D341Med (cell line): ENCODE measurements around the gene MYMX.

Source experiments
- DNase-seq: peaks from one replicate; pipeline ENCODE4 v3.0.0; 2012; ENCODE audit warnings: low spot score

The MYMX gene

DNA sequence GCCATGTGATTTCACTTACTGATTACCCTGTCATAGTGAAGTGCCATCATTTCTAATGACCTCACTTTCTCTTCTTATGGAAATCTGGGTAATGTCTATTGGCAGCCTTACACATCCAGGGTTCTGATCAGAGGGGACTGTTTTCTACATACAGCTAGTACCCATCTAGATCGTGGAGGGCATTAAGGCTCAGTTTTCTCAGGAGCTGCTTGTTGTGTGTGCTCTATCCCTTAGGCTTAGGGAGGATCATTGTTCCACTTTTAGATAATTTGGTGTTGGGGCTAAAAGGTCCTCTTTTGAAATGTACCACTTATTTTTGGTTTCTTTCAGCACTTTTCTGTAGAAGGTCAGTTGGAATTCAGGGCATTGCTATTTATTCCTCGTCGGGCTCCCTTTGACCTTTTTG, 34.0 kb downstream of the MYMX start:
- DNase-seq, result no peak

DNA sequence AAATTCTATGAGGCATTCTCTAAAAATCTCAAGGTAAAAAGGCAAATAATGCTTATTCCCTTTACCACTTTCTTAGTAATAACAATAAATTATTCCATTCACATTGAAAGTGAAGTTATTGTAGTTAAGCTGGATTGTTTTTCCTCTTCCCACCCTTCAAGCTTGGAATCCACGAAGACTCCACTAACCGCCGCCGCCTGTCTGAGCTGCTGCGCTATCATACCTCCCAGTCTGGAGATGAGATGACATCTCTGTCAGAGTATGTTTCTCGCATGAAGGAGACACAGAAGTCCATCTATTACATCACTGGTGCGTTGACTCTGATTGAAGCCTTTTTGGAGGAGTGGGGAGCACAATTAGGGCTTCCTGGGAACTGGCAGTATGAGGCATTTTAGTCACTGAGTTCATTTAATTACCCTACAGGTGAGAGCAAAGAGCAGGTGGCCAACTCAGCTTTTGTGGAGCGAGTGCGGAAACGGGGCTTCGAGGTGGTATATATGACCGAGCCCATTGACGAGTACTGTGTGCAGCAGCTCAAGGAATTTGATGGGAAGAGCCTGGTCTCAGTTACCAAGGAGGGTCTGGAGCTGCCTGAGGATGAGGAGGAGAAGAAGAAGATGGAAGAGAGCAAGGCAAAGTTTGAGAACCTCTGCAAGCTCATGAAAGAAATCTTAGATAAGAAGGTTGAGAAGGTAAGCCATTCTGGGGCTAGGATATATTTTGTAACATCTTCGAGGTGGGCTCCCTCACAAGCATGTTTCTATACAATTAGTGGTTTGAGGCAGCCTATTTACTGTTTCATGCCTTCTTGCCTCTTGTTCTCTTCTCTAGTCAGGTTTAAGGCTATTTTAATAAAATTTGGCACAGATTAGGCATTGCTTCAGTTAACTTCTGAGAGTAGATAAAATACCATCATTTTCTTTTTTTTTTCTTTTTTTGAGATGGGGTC, 35.1 kb downstream of the MYMX start:
- DNase-seq, result no peak

DNA sequence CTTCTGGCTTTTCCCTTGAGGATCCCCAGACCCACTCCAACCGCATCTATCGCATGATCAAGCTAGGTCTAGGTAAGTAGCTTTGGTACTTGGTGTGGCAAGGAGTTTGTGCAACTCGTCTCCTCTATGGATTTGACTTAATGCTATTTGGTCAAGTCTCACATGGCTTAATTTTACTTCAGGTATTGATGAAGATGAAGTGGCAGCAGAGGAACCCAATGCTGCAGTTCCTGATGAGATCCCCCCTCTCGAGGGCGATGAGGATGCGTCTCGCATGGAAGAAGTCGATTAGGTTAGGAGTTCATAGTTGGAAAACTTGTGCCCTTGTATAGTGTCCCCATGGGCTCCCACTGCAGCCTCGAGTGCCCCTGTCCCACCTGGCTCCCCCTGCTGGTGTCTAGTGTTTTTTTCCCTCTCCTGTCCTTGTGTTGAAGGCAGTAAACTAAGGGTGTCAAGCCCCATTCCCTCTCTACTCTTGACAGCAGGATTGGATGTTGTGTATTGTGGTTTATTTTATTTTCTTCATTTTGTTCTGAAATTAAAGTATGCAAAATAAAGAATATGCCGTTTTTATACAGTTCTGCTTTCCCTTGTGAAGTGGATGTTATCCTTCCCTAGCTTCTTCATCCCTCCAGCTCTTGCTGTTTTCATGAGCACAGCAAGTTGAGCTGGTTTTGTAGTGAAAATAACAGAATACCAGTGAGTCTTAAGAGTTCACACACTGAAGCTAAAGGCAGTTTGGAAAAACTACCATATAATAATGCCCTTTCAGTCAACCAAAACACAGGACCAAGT, 36.8 kb downstream of the MYMX start:
- no peak for DNase-seq

DNA sequence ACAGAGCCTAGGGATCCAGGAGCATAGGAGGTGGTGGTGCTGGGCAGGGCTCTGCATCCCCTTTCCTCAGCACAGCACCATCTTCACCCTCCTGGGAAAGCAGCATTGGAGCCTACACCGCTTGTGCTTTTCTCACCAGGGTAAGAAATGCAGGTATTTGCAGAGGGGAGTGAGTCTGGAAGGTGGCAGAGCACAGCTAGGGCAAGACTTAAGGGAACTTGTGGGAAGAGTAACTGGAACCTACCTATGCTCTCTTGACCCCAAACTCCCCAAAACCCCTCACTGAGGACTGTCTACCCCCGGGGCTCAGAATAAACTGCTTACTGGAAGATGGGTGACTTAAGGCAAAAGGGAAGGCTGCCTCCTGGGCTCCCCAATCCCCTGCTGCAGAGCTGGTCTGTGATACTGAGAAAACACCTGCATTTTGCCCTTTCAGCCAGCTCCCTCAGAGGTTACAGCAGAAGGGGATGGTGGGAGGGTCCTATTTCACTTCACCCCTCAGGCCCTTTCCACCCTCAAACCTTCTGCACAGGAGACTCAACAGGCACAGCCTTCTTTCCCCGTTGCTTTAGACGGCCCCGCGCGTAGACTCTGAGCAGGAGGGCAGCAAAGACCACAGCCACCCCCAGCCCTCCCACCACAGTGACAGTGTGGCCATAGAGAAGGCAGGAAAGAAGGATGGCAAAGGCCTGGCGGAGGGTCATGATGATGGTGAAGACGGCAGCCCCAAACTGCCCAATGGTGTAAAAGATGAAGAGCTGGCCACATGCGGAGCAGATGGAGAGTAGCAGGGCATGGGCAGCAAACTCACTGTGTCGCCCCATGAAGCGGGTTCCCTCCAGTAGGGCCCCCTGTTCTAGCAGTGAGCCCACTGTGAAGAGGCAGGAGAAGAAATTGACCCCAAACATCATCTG, 37.7 kb downstream of the MYMX start:
- DNase-seq, result no peak

DNA sequence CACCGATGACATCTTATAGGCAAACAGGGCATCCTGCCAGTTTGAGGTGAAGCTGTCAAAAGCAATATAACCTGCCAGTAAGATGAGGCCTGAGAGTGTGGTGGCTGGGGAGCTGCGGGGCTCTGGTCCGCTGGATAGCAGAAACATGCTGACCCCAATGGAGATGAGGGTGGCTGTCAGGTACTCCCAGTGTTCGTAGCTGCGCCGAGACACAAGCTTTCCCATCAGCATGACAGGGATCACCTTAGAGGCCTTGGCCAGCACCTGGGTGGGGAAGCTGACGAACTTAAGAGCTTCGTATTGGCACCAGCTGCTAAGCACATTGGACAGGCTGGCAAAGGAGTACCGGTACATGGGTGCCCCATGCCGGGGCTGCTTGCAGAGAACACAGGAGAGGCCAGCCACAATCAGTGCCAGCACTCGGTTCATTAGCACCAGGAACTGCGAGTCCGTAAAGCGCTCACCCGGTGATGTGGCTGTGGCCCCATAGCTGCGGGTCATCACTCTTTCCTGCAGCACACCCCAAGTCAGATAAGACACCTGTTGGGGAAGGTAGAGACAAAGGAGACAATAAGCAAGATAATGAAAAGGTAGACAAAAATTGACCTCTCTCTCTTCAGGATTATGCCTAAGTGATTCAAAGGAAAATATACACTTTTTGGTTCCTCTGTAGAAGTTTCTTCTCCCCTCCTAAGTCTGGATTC, 38.5 kb downstream of the MYMX start:
- no peak for DNase-seq

DNA sequence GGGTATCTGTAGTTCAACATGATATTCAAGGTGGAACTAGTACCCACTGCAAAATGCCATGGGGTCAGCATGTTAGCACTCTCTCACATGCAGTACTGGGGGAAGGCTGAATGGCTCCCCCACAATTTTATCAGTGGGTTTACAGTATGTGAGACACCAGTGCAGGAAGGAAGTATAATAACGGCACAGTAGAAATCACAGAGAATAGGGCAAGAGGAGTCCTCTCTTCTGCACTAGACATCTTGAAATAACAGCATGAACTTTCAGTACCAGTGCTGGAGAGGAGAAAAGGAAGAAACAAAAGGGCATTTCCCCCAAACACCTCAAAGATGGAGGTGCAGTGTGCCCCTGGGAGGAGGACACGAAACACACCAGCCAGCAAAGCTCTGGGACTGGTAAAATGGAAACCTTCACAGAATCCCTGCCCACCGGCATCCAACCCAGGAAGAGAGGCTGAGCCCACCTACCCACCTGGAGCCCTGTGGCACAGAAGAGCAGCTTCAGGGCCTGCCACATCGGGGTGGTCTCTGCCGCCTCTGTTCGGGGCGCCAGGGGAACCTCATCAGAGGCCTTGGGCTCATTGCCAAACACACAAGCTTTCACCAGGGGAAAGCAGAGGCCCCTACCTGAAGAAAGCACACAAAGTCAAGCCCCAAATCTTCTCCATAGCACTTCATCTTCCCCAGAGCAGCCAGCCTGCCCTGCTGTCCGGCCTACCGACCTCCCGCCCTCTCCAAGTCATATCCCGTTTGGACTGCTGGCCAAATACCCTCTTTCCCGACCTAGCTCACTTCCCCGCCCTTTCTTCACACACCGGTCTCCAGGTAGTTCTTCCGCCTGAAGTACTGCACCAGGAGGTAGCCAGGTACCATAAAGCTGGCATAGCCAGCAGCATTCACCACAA, 39.4 kb downstream of the MYMX start:
- no peak for DNase-seq

DNA sequence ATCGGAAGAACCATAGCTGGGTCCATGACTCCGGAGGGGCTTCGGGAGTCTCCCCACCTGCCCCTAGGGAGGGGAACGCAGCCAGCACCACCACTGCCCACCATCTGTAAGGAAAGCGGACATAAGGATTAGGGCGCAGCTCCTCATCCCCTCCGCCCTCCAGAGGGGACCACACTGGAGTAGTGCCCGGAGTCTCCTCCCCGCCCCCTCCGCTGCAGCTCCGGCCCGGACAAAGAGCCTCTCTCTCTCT, 40.0 kb downstream of the MYMX start:
- peak; percentile 64 for DNase-seq

DNA sequence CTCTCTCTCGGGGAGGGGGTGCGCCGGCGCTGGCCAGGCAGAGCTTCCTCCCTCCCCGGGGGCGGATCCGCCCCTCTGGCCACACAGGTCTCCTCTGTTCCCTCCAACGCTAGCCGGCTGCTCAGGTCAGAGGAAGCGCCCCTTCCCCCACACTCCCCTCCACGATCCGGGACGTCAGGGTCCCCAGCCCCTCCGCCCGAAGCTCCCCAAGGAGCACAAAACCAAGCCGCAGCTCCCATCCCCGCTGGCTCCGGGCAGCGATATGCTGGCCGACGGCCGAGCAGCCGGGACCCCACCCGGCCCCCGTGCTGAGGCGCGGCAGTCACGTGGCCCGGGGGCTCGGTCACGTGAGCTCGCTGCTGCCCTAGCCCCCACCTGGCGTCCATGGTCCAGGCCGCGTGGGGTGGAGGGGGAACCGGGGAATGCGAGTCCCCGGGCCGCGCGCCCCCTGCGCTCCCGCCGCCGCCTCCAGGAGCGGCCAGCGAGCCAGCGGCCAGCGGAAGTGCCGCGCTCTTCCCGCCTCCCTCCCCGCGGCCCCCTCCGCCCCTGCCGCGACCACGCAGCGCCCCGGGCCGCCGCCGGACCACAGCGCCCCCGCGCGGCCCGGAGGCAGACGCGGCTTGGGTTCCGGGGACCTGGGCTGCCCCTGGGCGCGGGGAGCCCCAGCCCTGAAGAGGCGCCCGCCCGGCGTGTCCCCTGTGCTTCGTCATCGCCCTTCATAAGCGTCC, 40.5 kb downstream of the MYMX start, which contains the start of gene SLC35B2:
TSS of gene SLC35B2 (minus strand) at position 504 of the 728 bp plus-strand sequence. CDS start at position 386, 118 bp downstream.
- peak; percentile 94 for DNase-seq

DNA sequence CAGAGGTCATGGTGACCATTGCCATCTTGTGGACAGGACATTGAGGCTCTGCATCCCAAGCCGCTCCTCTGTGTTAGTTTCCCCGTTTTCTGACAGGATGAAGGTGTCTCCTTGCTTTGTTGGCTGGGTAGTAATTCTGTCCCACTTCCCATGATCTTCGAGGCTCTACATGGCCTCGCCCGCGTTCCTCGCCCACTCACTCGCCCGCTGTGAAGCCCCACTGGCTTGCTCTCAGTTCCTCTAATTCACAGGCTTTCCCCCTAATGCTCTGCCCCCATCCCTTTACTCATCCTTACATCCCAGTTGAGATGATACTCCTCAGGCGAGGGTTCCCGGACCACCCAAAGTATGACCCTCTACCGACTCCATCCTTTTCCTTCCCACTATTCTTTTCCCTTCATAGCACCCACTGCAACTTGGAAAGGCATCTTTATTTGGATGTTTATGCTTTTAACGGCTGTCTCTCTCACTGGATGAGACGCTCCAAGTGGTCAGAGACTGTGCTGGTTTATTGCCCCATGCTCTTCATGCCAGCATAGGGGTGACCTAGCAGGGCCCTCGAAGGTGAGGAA, 41.1 kb downstream of the MYMX start:
- no peak for DNase-seq

DNA sequence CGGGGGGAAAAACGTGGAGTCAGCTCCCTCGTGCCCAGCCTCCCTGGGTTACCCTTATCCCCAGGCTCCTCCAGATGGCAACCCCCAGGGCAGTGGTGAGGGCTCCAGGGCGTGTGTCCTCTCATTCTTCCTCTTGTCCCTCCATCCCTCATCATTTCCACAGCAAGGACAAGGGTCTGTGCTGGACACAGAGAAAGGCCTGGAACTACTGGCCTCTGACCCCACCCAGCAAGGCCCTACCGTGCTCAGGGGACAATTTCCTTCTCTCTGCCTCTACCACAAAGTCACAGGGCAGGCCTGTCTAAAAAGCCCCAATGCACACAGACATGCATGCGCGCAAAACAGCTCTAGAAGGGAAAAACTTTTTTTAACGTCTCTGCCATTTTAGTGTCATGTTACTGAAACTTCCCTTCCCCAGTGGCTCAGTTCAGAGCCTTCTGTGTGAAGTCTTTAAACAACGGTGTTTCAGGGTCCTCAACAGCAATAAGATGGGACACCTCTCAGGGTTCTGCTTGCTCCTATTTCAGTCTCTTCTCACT, 41.7 kb downstream of the MYMX start:
- no peak for DNase-seq

DNA sequence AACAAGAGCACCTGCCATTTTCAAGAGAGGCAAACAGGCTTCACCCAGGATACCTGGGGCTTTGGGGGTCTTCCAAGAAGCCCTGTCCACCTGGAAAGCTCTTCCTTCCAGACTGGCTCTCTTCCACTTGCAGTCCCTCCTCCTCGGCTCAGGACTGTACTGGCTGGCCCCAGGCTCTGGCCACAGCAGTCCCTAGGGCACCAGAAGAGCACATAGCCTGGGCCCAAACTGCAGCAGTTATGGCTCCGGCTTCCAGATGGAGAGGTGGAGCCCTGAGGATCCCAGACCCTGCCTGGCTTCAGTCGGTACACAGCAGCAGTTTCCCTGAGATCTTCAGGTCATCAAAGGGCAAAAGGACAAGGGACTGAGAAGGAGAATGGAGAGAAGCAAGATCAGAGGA, 42.2 kb downstream of the MYMX start:
- DNase-seq, result no peak

DNA sequence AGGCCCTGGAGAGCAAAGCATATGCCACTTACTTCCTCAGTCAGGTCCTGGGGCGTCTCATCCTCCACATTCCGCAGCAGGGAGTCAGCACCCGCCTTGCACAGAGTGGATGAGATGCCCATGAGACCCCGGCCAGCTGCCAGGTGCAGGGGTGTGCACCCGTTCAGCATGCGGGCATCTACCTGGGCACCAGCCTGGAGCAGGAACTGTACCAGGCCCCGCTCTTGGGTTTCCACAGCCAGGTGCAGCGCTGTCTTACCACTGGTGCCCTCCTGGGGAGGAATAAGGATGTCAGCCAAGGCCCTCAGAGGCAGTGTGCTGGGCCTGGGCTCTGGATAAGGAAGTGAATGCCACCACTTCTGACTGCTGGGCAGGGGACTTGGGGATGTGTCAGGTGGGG, 43.3 kb downstream of the MYMX start:
- DNase-seq, result no peak

DNA sequence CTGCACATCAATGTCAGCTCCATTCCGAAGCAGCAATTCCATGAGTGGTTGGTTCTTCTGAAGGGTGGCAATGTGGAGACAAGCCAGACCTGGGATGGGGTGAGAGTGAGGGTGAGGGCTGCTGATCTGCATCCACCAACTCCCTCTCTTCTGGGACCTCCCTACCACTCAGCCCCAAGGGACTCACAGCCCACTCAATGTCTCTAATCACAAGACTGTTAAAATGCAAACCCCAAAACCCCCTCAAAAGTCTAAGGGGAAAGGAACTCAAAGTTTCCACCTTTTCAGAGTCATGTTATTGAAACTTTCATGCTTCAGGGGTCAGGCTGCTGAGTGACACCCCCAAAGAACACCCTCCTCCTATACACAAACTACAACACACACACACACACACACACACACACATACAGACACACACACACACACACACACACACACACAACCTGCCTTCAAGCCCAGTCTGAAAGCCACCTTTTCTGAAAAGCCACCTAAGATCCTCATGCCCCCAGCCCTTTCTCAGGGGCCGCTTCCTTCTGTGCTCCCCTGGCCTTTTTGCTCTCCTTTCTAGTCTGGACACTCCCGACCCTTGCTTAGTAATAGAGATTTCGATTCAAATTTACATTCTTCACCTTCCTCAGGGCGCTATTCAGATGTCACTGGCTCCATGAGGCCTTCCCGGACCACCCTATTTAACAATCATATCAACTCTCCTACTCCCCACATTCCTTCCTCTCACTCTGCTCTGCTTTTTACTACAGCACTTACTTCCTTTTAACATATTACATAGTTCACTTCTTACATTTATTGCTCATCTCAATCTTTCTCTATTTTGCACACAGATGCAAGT, 43.9 kb downstream of the MYMX start:
- no peak for DNase-seq

DNA sequence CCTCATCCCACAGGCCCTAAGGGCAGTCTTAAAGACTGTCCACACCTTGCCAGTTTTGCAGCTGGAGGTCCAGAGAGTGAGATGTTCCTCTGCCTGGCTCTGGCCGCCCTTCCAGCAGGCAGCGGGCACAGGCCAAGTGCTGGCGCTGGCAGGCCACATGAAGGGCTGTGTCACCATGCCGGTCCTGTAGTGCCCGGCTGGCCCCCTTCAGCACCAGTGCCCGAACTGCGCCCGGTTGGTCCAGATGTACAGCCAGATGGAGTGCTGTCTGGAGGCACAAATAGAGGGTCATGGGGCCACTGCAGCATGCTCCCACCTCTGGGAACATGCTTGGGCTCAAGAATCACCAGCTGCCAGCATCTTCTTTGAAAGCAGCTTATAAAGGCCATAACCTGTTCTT, 44.9 kb downstream of the MYMX start:
- DNase-seq, result no peak

DNA sequence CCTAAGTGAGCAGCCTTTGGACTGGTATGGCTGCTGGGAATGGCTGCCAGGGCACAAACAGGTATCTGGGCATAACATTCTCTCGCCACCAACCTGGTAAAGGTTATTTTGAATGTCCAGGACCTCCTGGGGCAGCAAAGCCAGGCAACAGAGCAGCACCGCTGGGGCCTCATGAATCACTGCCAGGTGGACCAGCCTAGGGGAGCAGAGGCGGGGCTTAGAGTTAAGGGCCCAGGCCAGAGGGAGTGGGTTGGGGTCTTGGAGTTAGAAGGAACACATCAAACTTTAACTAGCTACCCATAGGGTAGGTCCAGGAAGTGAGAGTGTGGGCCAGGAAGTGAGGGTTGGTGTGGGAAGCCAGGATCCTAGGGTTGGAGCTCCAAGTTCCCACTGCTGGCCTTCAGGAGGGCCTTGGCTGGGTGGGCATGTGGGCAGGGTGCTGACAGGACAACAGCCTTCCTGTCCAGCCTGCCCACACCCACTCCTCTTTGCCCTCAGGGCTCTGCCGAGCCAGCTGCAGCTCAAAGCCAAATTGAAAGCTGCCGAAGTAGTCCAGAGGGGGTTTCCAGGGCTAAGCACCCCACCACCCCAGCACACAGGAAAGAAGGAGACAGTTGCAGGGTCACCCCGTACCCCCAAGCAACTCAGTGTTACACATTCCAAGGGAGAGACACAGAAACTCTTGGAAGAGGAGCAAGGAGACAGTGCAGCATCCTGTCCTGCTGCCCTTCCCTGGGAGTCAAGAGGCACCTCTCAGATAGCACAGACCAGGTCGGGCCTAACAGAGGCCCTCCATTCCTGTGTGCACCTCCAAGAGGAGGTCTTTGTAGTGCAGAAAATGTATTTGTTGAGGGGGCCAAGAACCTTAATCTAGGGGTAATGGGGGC, 46.0 kb downstream of the MYMX start:
- DNase-seq, result no peak

DNA sequence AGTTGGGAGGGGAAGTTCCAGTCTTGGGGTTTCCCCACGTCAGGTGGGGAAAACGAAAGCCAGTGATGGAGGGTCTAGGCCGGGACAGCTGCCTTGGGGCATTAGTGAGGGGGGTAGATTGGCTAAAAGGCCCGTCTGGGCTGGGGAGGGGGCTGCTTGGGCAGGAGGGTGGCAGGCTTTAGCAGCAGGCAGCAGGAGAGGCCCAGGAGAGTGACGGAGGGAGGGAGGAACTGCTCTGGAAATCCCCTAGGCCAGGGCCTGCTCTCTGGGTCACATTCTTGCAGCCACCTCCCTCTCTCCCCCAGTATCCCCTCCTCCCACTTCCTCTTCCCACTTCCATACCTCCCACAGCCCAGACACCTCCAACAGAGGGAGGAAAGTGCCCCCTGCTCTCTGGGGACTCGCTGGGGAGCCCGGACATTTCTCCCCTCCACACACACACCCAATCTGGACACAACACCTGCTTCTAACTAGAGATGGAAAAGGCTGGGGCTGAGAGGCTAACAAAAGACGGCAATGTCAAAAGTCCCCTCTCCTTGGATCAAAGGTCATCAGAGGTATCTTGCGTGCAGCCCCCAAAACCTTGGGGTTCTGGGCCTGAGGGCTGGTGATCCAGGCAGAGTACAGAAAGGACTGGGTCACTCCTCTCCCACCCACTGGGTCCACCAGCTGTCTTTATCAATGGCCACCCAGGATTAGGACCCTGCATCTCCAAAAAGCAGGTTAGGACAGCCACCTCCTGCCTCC, 46.8 kb downstream of the MYMX start:
- DNase-seq, result no peak
